Non-pigmented ciliary epithelial cell (primary cell): ENCODE data around the gene DNAJC10.
"Not testable (repeated sequence)": the region's sequence is repeated elsewhere in the genome, so short reads cannot be mapped to it uniquely, and the experiment has no call there.

Experiments used
- DNase-seq: peaks from one replicate; pipeline ENCODE4 v3.0.0-alpha.2; 2010; ENCODE audit warnings: low read depth

The DNAJC10 gene

DNA sequence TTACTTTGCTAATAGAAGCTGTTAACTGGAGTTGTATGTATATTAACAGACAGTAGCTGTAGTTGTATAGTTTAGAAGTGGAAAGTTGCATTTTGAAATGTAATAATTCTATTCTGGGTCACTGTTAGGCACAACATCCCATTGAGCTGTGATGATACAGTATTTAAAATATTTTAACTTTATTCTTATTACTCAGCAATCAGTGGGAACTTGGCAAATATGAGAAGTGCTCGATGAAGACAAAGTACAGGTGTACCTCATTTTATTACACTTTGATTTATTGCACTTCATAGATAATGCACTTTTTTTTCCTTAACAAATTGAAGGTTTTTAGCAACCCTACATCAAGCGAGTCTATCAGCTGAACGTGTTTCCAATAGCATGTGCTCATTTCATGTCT, 8.6 kb downstream of the DNAJC10 start:
- no peak for DNase-seq

DNA sequence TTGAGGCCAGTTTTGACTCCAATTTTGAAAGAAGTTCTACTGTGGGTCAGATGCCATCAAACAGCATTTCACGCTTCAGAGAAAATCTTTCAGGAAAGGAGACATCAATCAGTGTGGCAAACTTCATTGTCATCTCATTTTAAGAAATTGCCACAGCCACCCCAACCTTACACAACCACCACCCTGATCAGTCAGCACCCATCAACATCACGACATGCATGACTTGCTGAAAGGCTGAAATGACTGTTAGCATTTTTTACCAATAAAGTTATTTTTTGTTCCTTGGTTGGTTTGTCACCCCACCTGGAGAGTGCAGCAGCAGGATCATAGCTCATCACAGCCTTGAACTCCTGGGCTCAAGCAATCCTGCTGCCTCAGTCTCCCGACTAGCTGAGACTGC, 10.4 kb downstream of the DNAJC10 start:
- no peak for DNase-seq

DNA sequence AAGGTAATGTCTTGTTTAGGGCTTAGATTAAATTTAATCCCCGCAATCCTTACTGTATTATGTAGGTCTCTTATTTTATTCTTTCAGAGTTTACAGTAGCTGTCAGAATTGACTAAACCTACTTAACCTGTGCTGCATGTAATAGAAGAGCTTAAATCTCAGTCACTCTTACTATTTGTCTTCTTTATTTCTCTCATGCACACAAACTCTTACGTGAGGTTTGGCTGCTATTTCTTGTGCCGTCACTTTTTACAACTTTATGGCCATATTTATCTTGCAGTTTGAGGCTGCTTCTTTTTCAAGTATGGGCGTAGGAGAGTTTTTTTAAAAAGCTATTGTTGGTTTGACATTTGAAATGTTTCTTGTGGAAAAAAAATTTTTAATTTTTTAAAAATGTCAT, 12.0 kb downstream of the DNAJC10 start:
- no peak for DNase-seq

DNA sequence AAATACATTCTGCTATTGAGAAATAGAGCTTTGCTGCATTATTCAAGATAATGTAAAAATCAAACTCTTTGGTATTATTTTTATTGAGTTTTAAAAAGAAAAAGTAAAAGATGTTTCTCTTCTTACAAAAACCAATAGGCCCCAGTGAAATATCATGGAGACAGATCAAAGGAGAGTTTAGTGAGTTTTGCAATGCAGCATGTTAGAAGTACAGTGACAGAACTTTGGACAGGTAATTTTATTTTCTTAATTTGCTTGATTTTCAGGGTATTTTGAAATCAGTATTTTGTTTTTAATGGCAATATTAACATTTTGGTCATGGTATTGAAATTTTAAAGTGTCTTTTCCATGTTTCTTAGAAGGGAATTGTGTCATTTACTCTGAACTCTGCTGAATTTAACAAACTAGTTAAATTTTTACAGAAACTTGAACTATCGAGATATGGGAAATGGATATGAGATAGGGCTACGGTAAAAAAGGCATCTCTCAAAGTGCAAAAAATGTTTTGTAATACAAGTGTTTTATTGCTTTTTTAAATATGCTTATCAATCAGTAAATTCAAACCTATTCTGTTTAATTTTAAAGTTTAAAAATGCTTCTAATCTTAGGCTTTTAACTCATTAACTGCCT, 13.8 kb downstream of the DNAJC10 start:
- DNase-seq: no peak

DNA sequence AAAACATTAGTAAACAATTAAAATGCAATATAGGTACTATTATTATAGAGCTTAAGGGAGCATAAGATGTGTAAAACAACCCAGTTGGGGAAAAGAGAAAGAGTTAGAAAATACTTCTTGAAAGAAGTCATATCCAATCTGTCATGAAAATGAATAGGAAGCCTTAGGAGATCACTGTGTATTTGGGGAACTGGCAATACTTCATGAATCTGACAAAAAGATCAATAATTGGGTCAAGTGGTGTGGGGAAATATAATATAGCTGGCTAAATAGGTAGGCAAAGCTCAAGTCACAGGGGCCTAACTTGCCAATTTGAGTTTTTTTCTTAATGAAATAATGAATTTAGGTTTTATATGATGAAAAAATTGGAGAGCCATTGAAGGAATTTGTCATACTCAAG, 14.4 kb downstream of the DNAJC10 start:
- no peak for DNase-seq

DNA sequence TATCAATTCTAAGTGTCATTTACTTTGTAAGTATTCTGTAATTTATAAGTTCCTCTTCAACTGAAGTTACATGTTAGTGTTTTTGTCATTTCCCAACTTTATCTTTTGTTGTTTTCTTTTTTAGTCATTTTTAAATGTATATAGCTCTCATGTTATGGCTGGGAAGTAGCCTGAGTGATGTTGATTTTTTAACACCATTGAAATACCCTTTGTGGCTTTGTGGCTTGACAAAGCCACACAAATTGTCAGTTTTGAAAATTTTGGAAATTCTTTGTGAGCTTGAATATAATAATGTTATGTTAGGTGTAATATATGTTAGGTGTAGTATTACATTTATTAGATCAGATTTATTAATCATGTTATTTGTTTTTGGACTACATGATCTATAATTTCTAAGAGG, 16.7 kb downstream of the DNAJC10 start:
- DNase-seq: no peak

DNA sequence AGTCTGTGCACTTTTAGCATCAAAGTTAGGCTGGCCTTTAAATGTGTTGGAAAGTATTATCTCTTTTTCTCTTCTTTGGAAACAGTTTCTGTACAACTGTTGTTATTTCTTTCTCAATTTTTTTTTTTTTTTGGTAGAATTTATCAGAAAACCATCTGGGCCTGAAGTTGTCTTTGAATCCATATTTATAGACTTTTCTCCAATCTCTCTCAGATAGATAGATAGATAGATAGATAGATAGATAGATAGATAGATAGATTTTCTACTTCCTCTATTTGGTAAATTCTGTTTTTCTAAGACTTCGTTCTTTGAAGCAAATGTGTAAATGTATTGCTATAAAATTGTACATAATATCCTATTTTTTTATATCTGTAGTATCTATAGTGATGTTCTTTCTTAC, 17.5 kb downstream of the DNAJC10 start:
- no peak for DNase-seq

DNA sequence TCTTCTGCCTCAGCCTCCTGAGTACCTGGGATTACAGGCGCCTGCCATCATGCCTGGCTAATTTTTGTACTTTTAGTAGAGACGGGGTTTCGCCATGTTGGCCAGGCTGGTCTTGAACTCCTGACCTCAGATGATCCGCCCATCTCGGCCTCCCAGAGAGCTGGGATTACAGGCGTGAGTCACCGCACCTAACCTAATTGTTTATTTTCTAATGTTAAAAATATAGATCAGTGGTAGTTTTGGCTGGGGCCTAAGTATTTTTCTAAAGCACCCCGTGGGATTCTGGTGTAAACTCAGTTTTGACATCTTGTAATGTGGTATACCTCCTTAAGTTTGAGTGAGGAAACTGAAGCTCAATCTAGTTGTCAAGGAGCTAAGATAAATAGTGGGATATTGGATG, 20.8 kb downstream of the DNAJC10 start:
- not testable (repeated sequence) for DNase-seq

DNA sequence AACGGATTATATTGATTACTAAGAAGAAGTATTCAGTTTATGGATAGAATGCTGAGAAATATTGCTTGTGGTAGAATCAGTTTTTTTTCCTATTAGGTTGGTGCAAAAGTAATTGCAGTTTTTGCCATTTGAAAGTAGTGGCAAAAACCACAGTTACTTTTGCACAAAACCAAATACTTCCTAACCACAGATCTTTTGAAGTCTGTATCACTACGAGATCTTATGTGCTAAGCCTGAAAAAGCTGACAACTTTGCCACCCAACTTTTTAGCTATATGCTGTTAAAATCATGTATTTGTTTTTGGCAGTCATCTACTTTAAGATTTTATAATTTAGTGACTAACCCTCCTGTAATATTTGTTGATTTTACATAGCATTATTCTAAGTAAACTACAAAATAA, 24.6 kb downstream of the DNAJC10 start:
- no peak for DNase-seq

DNA sequence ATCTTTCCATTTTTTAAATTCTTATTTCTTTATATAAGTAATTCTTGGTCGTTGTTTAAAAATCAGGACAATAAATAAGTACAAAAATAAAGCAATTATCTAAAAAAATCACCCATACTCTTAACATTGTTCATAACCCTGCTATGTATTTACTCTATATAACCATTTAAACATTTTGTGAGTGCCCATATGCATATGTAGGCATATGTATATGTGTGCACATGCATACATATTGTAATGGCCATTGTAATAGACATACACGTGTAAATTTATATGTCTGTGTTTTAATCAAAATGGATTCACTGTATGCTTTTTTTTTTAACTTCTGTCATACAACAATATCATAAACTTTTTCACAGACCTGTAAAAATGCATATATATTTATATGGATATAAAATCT, 25.6 kb downstream of the DNAJC10 start:
- no peak for DNase-seq

DNA sequence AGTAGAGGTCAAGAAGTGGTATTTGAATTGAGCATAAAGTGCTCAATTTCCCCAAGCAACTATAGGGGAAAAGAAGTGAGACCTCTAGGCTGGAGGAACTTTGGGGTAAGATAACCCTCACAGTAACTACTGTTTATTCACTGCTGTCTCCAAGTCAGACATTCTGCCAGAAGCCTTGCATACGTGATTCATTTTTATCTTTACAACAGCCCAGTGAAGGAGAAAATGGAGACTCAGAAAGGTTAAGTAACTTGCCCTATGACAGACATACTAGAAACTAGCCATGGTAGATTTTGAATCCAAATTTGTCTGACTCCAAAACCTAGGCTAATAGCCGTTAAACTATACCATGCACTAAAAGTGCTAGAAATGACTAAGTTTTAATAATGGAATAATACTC, 28.4 kb downstream of the DNAJC10 start:
- no peak for DNase-seq

DNA sequence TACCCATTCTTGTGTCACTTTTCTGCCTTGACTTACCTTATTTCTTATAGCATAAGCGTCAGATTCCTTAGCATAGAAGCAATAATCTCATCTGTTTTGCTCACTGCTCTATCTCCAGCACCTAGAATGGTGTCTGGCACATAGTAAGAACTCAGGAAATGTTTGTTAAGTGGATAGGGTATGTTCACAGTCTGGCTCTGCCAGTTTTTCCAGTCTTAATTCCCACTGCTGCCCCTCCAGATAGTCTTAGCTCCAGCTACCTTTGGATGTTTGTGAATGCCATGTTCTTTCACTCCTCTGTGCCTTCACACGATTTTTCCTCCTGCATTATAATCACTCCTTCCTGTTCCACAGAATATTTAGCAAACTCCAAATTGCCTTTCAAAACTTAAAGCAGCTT, 29.0 kb downstream of the DNAJC10 start:
- no peak for DNase-seq

DNA sequence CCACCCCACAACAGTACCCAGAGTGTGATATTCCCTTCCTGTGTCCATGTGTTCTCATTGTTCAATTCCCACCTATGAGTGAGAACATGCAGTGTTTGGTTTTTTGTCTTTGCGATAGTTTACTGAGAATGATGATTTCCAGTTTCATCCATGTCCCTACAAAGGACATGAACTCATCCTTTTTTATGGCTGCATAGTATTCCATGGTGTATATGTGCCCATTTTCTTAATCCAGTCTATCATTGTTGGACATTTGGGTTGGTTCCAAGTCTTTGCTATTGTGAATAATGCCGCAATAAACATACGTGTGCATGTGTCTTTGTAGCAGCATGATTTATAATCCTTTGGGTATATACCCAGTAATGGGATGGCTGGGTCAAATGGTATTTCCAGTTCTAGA, 29.8 kb downstream of the DNAJC10 start:
- not testable (repeated sequence) for DNase-seq

DNA sequence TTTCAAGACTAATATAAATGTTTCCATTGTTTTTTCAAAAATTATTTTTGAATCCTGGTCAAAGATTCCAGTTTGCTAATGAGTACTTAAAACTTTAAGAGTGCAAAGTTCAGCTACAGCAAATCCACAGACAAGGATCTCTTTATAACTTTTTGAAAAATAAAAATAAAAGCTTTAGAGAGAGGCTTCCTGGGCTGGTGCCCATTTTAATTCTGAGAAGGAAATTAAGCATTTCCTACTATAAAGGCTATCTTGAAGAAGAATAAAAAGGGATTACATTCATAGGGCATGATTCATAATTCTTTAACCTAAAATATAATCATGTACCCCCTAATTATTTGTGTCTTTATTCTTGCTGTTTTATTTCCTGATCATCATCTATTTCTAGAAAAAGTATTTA, 38.2 kb downstream of the DNAJC10 start:
- no peak for DNase-seq

DNA sequence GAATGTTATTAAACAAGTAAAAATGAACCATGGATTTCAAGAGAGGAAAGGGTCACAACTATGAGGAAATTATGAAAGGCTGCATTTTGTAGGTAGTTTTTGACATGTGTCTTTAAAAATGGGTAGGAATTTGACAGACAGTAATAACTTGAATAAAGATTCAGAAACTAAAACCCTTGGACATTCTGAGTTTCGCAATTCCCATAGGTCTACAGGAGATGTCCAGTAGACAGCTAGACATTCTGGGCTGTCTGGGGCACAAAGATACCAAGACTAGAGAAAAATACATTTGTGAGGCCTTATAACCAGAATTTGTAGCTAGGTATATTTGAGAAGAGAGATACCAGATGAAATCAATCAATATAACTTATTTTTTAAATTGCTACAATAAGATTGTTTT, 42.3 kb downstream of the DNAJC10 start:
- no peak for DNase-seq

DNA sequence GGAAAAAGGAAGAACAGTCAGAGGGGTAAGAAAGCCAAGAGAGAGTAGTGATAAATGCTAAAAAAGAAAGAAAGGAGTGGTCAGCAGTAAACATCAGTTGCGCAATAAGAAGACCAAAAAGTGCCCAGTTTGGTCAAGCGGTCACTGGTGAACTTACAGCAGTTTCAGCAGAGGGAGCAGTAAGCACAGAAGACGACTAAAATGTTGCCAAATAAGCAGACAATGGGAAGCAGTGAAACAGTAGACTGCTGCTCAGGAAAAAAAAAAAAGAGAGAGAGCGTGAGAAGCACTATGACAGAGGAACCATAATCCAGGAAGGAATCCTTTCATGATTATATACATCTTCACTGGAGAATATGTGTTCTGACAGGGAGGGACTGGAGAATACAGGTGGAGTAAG, 45.8 kb downstream of the DNAJC10 start:
- DNase-seq: no peak

DNA sequence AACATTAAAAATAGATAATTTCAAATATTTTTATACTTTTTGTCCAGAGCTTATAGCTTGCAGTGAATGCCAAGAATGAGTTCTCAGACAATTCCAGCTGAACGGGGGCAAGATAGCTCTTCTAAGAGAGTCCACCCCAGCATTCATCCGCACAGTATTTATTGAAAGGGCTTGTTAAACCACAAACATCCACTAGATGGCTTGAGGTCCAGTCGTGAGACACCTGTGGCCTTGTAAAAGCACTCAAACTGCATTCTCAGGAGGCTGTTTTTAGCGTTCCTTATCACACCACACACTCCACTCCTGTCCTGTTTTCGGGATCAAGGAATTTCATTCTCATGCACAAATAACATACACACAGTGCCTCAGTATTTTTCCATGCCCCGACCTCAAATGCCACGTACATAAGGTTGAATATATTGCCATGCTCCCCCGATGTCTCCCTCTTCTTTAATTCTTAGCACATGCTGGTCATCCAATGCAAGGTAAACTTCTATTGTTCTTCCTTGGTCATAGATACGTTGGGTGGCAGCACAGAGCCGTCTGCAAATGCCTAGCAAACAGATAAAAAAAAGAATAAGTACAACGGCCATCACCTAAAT, 47.4 kb downstream of the DNAJC10 start:
- DNase-seq: no peak

DNA sequence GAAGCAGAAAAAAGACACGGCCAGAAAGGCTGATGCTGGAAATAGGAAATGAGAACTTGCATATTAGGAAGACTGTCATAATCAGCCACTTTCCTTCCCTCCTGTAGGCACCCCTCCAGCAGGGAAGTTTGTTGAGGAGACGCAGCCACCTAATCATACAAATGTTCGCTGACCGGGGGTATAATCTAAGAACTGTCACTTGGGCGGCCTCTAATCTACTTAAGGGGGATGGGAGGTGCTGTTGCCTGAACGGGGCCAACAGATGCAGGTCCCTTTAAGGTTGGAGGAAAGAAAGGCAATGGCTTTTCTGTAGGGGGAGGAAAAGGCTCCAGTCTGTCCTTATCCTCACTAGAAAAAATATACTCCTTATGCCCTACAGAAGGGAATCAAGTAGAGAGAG, 50.6 kb downstream of the DNAJC10 start:
- DNase-seq: no peak

DNA sequence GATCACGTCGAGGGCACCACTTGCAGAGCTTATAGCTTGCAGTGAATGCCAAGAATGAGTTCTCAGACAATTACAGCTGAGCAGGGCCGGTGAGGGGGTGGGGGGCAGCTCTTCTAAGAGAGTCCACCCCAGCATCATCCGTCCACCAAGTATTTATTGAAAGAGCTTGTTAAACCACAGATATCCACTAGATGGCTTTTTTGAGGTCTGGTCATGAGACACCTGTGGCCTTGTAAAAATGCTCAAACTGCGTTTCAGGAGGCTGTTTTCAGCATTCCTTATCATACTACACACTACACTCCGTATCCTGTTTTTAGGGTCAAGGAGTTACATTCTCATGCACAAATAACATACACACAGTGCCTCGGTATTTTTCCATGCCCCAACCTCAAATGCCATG, 51.5 kb downstream of the DNAJC10 start:
- DNase-seq: no peak

DNA sequence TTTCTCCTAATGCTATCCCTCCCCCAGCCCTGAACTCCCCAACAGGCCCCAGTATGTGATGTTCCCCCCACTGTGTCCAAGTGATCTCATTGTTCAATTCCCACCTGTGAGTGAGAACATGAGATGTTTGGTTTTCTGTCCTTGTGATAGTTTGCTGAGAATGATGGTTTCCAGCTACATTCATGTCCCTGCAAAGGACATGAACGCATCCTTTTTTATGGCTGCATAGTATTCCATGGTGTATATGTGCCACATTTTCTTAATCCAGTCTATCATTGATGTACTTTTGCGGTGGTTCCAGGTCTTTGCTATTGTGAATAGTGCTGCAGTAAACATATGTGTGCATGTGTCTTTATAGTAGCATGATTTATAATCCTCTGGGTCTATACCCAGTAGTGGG, 52.9 kb downstream of the DNAJC10 start:
- not testable (repeated sequence) for DNase-seq

DNA sequence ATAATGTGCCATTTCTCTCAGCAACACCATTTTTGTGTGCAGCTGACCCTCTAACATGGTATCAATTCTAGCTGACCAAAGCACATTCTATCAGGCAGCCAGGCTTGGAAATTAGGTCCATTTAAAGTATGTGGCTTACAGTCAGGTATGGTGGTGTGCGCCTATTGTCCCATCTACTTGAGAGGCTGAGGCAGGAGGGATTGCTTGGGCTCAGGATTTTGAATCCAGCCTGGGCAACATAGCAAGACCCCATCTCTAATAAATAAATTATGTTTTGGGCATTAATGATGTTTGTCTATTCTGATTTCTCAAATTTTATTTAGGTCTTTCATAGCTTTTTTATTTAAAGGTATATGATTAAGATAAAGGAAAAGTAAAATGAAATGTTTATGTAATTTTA, 63.3 kb downstream of the DNAJC10 start:
- no peak for DNase-seq

DNA sequence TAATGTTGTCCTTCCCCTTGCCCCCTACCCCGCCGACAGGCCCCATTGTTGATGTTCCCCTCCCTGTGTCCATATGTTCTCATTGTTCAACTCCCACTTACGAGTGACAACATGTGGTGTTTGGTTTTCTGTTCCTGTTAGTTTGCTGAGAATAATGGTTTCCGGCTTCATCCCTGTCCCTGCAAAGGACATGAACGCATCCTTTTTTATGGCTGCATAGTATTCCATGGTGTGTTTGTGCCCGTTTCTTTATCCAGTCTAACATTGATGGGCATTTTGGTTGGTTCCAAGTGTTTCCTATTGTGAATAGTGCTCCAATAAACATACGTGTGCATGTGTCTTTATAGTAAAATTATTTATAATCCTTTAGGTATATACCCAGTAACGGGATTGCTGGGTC, 65.0 kb downstream of the DNAJC10 start:
- DNase-seq: not testable (repeated sequence)

DNA sequence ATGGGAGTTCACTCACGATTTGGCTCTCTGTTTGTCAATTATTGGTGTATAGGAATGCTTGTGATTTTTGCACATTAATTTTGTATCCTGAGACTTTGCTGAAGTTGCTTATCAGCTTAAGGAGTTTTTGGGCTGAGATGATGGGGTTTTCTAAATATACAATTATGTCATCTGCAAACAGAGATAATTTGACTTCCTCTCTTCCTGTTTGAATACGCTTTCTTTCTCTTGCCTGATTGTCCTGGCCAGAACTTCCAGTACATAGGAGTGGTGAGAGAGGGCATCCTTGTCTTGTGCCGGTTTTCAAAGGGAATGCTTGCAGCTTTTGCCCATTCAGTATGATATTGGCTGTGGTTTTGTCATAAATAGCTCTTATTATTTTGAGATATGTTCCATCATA, 66.6 kb downstream of the DNAJC10 start:
- DNase-seq: not testable (repeated sequence)

DNA sequence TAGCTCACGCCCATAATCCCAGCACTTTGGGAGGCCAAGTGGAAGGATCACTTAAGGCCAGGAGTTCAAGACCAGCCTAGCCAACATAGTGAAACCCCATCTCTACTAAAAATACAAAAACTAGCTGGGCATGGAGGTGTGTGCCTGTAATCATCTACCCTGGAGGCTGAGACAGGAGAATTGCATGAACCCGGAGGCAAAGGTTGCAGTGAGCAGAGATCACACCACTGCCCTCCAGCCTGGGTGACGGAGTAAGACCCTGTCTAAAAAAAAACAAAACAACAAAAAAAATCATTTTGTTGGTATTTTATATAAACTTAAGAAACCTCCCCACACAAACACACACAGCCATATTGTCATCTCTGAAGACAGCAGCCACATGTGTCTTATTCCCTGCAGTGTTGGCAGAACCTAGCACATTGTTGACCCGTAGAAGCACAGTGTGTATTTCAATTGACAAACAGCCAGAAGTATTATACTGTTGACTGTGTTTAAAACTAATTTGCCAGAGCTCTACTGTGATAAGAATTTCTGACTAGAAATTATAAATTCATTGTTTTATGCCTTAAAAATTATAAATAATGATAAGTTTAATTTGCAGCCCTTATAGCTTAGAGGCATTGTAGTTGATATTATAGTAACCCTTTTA, 68.1 kb downstream of the DNAJC10 start:
- DNase-seq: no peak
